Common myeloid progenitor, CD34-positive (primary cell): Measurements from ENCODE around the gene SPAG17.

Experiments
- CTCF ChIA-PET: fragments of 350-600 bp; sonication (Branson Sonifier 250); formaldehyde crosslinking; loops from one replicate; lab custom pipeline; 2021; ENCODE audit warnings: antibody characterized with exemption; lab: Charles Lee
- POLR2A ChIA-PET: fragments of 350-600 bp; sonication (Branson Sonifier 250); formaldehyde crosslinking; loops from one replicate; lab custom pipeline; 2021; ENCODE audit warnings: antibody characterized with exemption; lab: Charles Lee
- DNase-seq, 3 donors: peaks; one replicate each; pipeline versions ENCODE4 v3.0.0 to v3.0.0-alpha.2; 2013
- H3K27ac ChIP-seq, 2 experiments: 1 replicate in 1 of 2; 2 replicates in 1 of 2; pipeline ENCODE4 v1.7.0; 2013; ENCODE audit warnings: inconsistent platforms in 2 of 2, low read length in 2 of 2, mild to moderate bottlenecking in 2 of 2, low read depth in 1 of 2, moderate library complexity in 1 of 2; ENCODE audit not compliant: severe bottlenecking in 2 of 2, insufficient read depth in 1 of 2, poor library complexity in 1 of 2
- H3K27me3 ChIP-seq, 5 experiments: replicated peaks in 2 of 5; 1 replicate in 3 of 5; 2 replicates in 2 of 5; pipeline versions ENCODE4 v1.6.1 to v1.7.0; 2013; ENCODE audit warnings: low read length in 4 of 5, mild to moderate bottlenecking in 2 of 5, moderate library complexity in 2 of 5, inconsistent platforms in 1 of 5; ENCODE audit not compliant: insufficient read depth in 5 of 5, control insufficient read depth in 4 of 5
- H3K36me3 ChIP-seq, 4 experiments: 1 replicate in 2 of 4; 2 replicates in 2 of 4; pipeline versions ENCODE4 v1.6.1 to v1.7.0; 2013; ENCODE audit warnings: low read length in 3 of 4, control low read depth in 1 of 4, mild to moderate bottlenecking in 1 of 4; ENCODE audit not compliant: control insufficient read depth in 4 of 4, insufficient read depth in 4 of 4
- H3K4me1 ChIP-seq, 4 experiments: 1 replicate in 3 of 4; 2 replicates in 1 of 4; pipeline versions ENCODE4 v1.6.1 to v1.7.1; 2013; ENCODE audit warnings: low read length in 3 of 4, mild to moderate bottlenecking in 3 of 4, control low read depth in 1 of 4, inconsistent platforms in 1 of 4, moderate library complexity in 1 of 4; ENCODE audit not compliant: control insufficient read depth in 4 of 4, insufficient read depth in 4 of 4; ENCODE audit errors: control extremely low read depth in 1 of 4
- H3K4me3 ChIP-seq, 7 experiments: 1 replicate in 4 of 7; 2 replicates in 3 of 7; pipeline versions ENCODE4 v1.5.1 to v1.7.0; 2013; ENCODE audit warnings: mild to moderate bottlenecking in 7 of 7, low read length in 6 of 7, moderate library complexity in 6 of 7, inconsistent platforms in 2 of 7, low read depth in 2 of 7, control low read depth in 1 of 7; ENCODE audit not compliant: insufficient read depth in 4 of 7, control insufficient read depth in 1 of 7; ENCODE audit errors: extremely low read depth in 1 of 7
- H3K9me3 ChIP-seq, 5 experiments: 1 replicate in 4 of 5; 2 replicates in 1 of 5; pipeline versions ENCODE4 v1.6.1 to v1.7.1; 2013; ENCODE audit warnings: low read length in 4 of 5, mild to moderate bottlenecking in 2 of 5, inconsistent platforms in 1 of 5, low read depth in 1 of 5, moderate library complexity in 1 of 5; ENCODE audit not compliant: control insufficient read depth in 4 of 5, insufficient read depth in 2 of 5; ENCODE audit errors: control extremely low read depth in 1 of 5
- WGBS: methylation state at CpG from one replicate; pipeline ENCODE4 v1.1.5; 2013; ENCODE audit not compliant: insufficient coverage; 5-methylcytosine and 5-hydroxymethylcytosine counted together

SPAG17 gene

DNA sequence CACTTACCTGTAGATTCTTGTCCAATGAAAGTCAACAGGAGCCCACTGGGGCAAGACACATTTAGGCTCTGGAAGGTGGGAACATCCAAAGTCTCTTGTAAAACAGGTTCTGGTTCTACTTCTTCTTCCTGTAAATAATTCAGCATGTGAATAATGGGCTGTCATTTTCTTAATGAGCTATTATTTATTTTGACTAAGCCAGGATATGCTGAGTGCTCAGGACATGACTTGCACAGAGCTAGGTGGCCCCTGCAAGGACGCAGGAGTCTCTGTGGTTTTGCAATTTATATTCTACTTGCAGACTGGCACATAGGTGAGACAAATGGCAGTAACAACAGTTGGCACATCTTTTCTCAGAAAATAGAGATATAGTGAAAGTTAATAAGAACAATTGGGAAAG, 156.8 kb downstream of the SPAG17 start:
- no peaks in the 10 kb centered on the region for H3K9me3 ChIP-seq
- H3K4me1 ChIP-seq = peaks cover 0 to 8% (median 0%) of the 10 kb centered on the region in 4 experiments
- 0% methylated on average over 1 of the region's 1 CpG for WGBS
- no peaks in the 10 kb centered on the region for H3K27me3 ChIP-seq
- ChIA-PET CTCF (no interaction called here), POLR2A (no interaction called here)
- H3K36me3 ChIP-seq = no peaks in the 10 kb centered on the region
- no peak overlapping the region for H3K27ac ChIP-seq
- DNase-seq = peak in 1 of 3 donors; percentile 19
- H3K4me3 ChIP-seq = no peak overlapping the region

DNA sequence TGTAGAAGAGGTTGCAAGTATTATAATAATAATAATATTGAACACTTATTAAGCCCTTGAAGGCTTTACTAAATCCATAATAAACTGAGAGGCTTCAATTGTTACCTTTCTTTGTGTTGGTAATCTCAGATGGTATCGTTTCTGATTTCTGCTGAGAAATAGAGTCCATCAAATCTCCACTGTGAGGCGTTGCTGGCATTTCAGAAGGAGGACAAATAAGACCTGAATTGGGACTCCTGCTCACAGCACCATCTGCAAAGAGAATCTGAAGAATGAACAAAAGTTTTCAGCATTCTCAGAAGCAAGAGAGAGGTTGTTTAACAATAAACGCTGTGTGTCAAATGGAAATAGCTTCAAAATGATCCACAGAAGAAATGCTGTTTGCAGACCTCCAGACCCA, 161.8 kb downstream of the SPAG17 start:
- CTCF ChIA-PET = no interaction called here
- 100% methylated on average over 1 of the region's 3 CpGs for WGBS
- Histone ChIP-seq H3K36me3 (no peaks in the 10 kb centered on the region), H3K4me1 (peaks cover 0 to 4% (median 0%) of the 10 kb centered on the region in 4 experiments), H3K4me3 (no peak overlapping the region), H3K9me3 (no peaks in the 10 kb centered on the region), H3K27ac (no peak overlapping the region), H3K27me3 (no peaks in the 10 kb centered on the region)
- no peak for DNase-seq
- POLR2A ChIA-PET = no interaction called here

DNA sequence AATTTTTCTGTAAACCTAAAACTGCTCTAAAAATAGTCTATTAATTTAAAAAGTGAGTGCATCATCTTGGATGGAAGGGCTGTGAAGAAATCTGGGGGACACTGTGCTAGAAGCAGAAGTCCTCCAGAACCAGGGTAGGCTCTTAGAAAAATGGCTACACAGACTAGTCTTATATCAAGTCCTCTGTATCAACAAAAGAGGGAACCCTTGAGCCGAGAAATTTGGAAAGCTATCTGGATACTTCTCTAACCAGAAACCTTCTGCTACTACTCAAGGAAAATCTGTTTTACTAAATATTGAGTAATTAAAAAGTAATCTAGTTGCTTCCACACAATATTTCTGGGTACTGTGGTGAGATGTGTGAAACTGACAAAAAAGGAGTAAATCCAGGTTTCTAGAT, 163.4 kb downstream of the SPAG17 start:
- H3K9me3 ChIP-seq = no peaks in the 10 kb centered on the region
- no peak overlapping the region for H3K4me3 ChIP-seq
- no peaks in the 10 kb centered on the region for H3K27me3 ChIP-seq
- no peak for DNase-seq
- WGBS = no CpG with 5 or more reads among the region's 1 CpG
- no peak overlapping the region for H3K27ac ChIP-seq
- no peaks in the 10 kb centered on the region for H3K36me3 ChIP-seq
- ChIA-PET CTCF (no interaction called here), POLR2A (no interaction called here)
- peaks cover 0 to 2% (median 0%) of the 10 kb centered on the region in 4 experiments for H3K4me1 ChIP-seq

GRCh38 chr1:118018060-118018459, 167.0 kb downstream of the SPAG17 start:
- H3K36me3 ChIP-seq = no peaks in the 10 kb centered on the region
- no peaks in the 10 kb centered on the region for H3K27me3 ChIP-seq
- H3K4me1 ChIP-seq = no peaks in the 10 kb centered on the region
- CTCF ChIA-PET = no interaction called here
- 100% methylated on average over 1 of the region's 1 CpG for whole genome bisulfite sequencing
- H3K9me3 ChIP-seq = no peaks in the 10 kb centered on the region
- H3K4me3 ChIP-seq = no peak overlapping the region
- POLR2A ChIA-PET = no interaction called here
- H3K27ac ChIP-seq = no peak overlapping the region
- no peak for DNase-seq

GRCh38 chr1:118013938-118014337, 171.1 kb downstream of the SPAG17 start:
- DNase-seq = no peak
- ChIA-PET CTCF (interaction anchor here (1.8 kb wide), 1 partner anchor 10 kb away, joined by 4 read pairs; no protein-coding TSS in a partner anchor), POLR2A (no interaction called here)
- no peak overlapping the region for H3K27ac ChIP-seq
- H3K27me3 ChIP-seq = no peaks in the 10 kb centered on the region
- no peak overlapping the region for H3K4me3 ChIP-seq
- no peaks in the 10 kb centered on the region for H3K9me3 ChIP-seq
- no peaks in the 10 kb centered on the region for H3K36me3 ChIP-seq
- no peaks in the 10 kb centered on the region for H3K4me1 ChIP-seq

- WGBS = 100% methylated on average over 2 of the region's 6 CpGs
- Histone ChIP-seq H3K27ac (no peak overlapping the region), H3K4me1 (no peaks in the 10 kb centered on the region), H3K27me3 (no peaks in the 10 kb centered on the region), H3K36me3 (no peaks in the 10 kb centered on the region), H3K9me3 (no peaks in the 10 kb centered on the region), H3K4me3 (no peak overlapping the region)
- POLR2A ChIA-PET = no interaction called here
- CTCF ChIA-PET = interaction anchor here (1.8 kb wide), 1 partner anchor 10 kb away, joined by 4 read pairs; no protein-coding TSS in a partner anchor
- no peak for DNase-seq
These were observed 171.7 kb downstream of the SPAG17 start for GRCh38 chr1:118013336-118013735.

DNA sequence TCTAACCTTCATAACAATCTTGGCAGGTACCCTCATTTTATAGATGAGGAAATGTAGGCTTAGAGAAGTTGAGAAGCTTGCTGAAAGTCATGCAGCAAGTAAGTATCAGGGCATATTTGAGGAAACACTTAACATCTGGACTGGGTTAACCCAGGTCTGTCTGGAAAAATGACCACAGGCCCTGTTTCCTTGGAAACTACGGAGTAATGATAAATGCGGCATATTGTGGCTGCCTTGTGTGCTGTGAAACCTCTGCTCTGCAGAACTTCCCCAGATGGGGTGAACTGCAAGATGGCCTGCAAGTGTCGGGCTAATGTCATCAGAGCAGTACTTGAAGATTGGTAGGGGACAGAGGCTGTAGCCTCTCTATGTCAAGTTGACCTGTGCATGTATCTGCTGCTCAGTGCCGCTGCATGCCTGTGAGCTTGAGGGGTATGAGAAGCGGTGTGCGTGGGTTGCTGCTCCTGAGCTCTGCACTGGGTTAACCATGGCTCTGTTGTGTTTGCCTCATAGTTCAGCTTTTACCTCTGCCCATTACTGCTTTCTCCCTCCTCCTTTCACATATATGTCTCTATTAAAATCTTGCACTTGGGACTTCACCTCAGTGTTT, 172.4 kb downstream of the SPAG17 start:
- WGBS = 98% methylated on average over 6 of the region's 6 CpGs
- Histone ChIP-seq H3K4me3 (no peak overlapping the region), H3K27ac (no peak overlapping the region), H3K27me3 (no peaks in the 10 kb centered on the region), H3K9me3 (no peaks in the 10 kb centered on the region), H3K4me1 (no peaks in the 10 kb centered on the region), H3K36me3 (no peaks in the 10 kb centered on the region)
- POLR2A ChIA-PET = no interaction called here
- no peak for DNase-seq
- CTCF ChIA-PET = interaction anchor here (1.8 kb wide), 1 partner anchor 9 kb away, joined by 4 read pairs; no protein-coding TSS in a partner anchor
